Liver (tissue), 9 donors: Measurements from ENCODE around the gene STXBP1. TPM values are rescaled to one million over a fixed set of nuclear protein-coding genes. Genes with fewer than 3 reads are reported as not detected.

ENCODE experiments used
- DNase-seq: peaks from one replicate; pipeline ENCODE4 v3.0.0-alpha.2; 2017; ENCODE audit warnings: low spot score
- H3K27ac ChIP-seq, 2 donors: one replicate each; pipeline ENCODE4 v1.7.0; 2013; ENCODE audit warnings: inconsistent platforms in 2 of 2, low read length in 2 of 2, control low read depth in 1 of 2, low read depth in 1 of 2, mild to moderate bottlenecking in 1 of 2
- H3K27me3 ChIP-seq, 4 donors: one replicate each; pipeline versions ENCODE4 v1.6.1 to v1.7.0; 2013; ENCODE audit warnings: low read length in 3 of 4, inconsistent platforms in 1 of 4, mild to moderate bottlenecking in 1 of 4, moderate library complexity in 1 of 4; ENCODE audit not compliant: control insufficient read depth in 4 of 4, insufficient read depth in 4 of 4
- H3K36me3 ChIP-seq, 4 donors: one replicate each; pipeline versions ENCODE4 v1.6.1 to v1.7.0; 2013; ENCODE audit warnings: low read length in 3 of 4, mild to moderate bottlenecking in 3 of 4, low read depth in 1 of 4, moderate library complexity in 1 of 4; ENCODE audit not compliant: control insufficient read depth in 4 of 4, insufficient read depth in 3 of 4
- H3K4me1 ChIP-seq, 4 donors: one replicate each; pipeline versions ENCODE4 v1.6.1 to v1.7.0; 2013; ENCODE audit warnings: low read length in 3 of 4, mild to moderate bottlenecking in 3 of 4, moderate library complexity in 1 of 4; ENCODE audit not compliant: control insufficient read depth in 4 of 4, insufficient read depth in 4 of 4
- H3K4me3 ChIP-seq, 3 donors: one replicate each; pipeline versions ENCODE4 v1.6.1 to v1.7.0; 2013; ENCODE audit warnings: low read length in 3 of 3, control low read depth in 1 of 3, low read depth in 1 of 3, mild to moderate bottlenecking in 1 of 3
- H3K9ac ChIP-seq, 2 donors: one replicate each; pipeline ENCODE4 v1.7.0; 2013; ENCODE audit warnings: low read length in 2 of 2, mild to moderate bottlenecking in 2 of 2, moderate library complexity in 2 of 2, control low read depth in 1 of 2, low read depth in 1 of 2
- H3K9me3 ChIP-seq, 4 donors: one replicate each; pipeline versions ENCODE4 v1.6.1 to v1.7.0; 2013; ENCODE audit warnings: low read length in 3 of 4; ENCODE audit not compliant: control insufficient read depth in 4 of 4
- ATF3 ChIP-seq: IDR thresholded peaks from 2 replicates; pipeline ENCODE4 v1.6.1; 2016; ENCODE audit warnings: antibody characterized with exemption
- EGR1 ChIP-seq, 2 donors: IDR thresholded peaks; 2 replicates each; pipeline ENCODE4 v1.6.1; 2016 to 2018; ENCODE audit warnings: antibody characterized with exemption in 2 of 2, low read depth in 2 of 2
- FOXA1 ChIP-seq: IDR thresholded peaks from 2 replicates; pipeline ENCODE4 v1.6.1; 2016; ENCODE audit warnings: antibody characterized with exemption
- FOXA2 ChIP-seq: IDR thresholded peaks from 2 replicates; pipeline ENCODE4 v1.6.1; 2016; ENCODE audit warnings: antibody characterized with exemption
- GABPA ChIP-seq, 2 donors: IDR thresholded peaks in 1 of 2; conservative IDR thresholded peaks in 1 of 2; 2 replicates each; pipeline ENCODE4 v1.6.1; 2016; ENCODE audit warnings: antibody characterized with exemption in 2 of 2, mild to moderate bottlenecking in 1 of 2, moderate library complexity in 1 of 2
- HNF4A ChIP-seq, 2 donors: conservative IDR thresholded peaks; 2 replicates each; pipeline ENCODE4 v1.6.1; 2016; ENCODE audit warnings: antibody characterized with exemption in 2 of 2, mild to moderate bottlenecking in 2 of 2
- HNF4G ChIP-seq: IDR thresholded peaks from 2 replicates; pipeline ENCODE4 v1.6.1; 2016; ENCODE audit warnings: antibody characterized with exemption
- JUND ChIP-seq, 2 donors: IDR thresholded peaks; 2 replicates each; pipeline ENCODE4 v1.6.1; 2016; ENCODE audit warnings: antibody characterized with exemption in 2 of 2
- NR2F2 ChIP-seq: IDR thresholded peaks from 2 replicates; pipeline ENCODE4 v1.6.1; 2016; ENCODE audit warnings: antibody characterized with exemption
- RAD21 ChIP-seq, 2 donors: IDR thresholded peaks; 2 replicates each; pipeline ENCODE4 v1.6.1; 2016; ENCODE audit warnings: antibody characterized with exemption in 2 of 2, mild to moderate bottlenecking in 2 of 2
- REST ChIP-seq: IDR thresholded peaks from 2 replicates; pipeline ENCODE4 v1.6.1; 2016; ENCODE audit warnings: antibody characterized with exemption, mild to moderate bottlenecking
- RXRA ChIP-seq, 2 donors: IDR thresholded peaks; 2 replicates each; pipeline ENCODE4 v1.6.1; 2017 to 2018; ENCODE audit warnings: antibody characterized with exemption in 2 of 2, mild to moderate bottlenecking in 1 of 2
- SP1 ChIP-seq: IDR thresholded peaks from 2 replicates; pipeline ENCODE4 v1.6.1; 2018; ENCODE audit warnings: antibody characterized with exemption, mild to moderate bottlenecking
- TAF1 ChIP-seq: conservative IDR thresholded peaks from 2 replicates; pipeline ENCODE4 v1.6.1; 2016; ENCODE audit warnings: antibody characterized with exemption, mild to moderate bottlenecking
- YY1 ChIP-seq: IDR thresholded peaks from 2 replicates; pipeline ENCODE4 v1.6.1; 2016; ENCODE audit warnings: antibody characterized with exemption, mild to moderate bottlenecking
- ZBTB33 ChIP-seq: IDR thresholded peaks from 2 replicates; pipeline ENCODE4 v1.6.1; 2016; ENCODE audit warnings: antibody characterized with exemption
- WGBS: extraction: QIAGEN DNeasy Blood & Tissue Kit; methylation state at CpG from one replicate; pipeline ENCODE4 v1.1.7; 2013; 5-methylcytosine and 5-hydroxymethylcytosine counted together
- polyA plus RNA-seq, 2 donors: library from polyadenylated mRNA; stranded (reverse) in 1 of 2; unstranded in 1 of 2; fragments of 200-250 nt in 1 of 2; fragments of >200 nt in 1 of 2; fragmentation: Nextera tagmentation in 1 of 2; extraction: Ambion mirVana in 1 of 2; gene quantifications; one replicate each; pipeline versions ENCODE4 v1.2.1 to v1.2.3, GENCODE V29; 2013 to 2015
- total RNA-seq, 2 donors: library from RNA; depleted of rRNA; stranded (reverse); fragments of >200 nt; gene quantifications; one replicate each; pipeline ENCODE4 v1.2.3, GENCODE V29; 2014
- TF ChIP-seq, protein P1 (sequence below): fragments of 150-350 bp; IDR thresholded peaks from 2 replicates; pipeline ENCODE4 v1.5.1; 2017; ENCODE audit warnings: improper control_type of control experiment, low read depth, low read length; ENCODE audit not compliant: missing input control
- TF ChIP-seq, protein P2 (sequence below): IDR thresholded peaks from 2 replicates; pipeline ENCODE4 v1.6.1; 2016; ENCODE audit warnings: antibody characterized with exemption
- donor health status: healthy.
- donor health status: healthy.
- donor health status: healthy.
- donor health status: healthy.
- donor health status: healthy.

STXBP1 gene
- total and polyA plus RNA-seq, 4 donors = 1.7 to 4.6 (median 2.3) TPM

- H3K36me3 ChIP-seq = peaks cover 0 to 1% (median 0%) of the 10 kb centered on the region in 4 donors
- H3K9me3 ChIP-seq = no peaks in the 10 kb centered on the region
- no peak overlapping the region for H3K4me3 ChIP-seq
- TF ChIP-seq FOXA2 (no peak), FOXA1 (no peak), SP1 (no peak), TAF1 (no peak), ZBTB33 (no peak), HNF4A (conservative IDR thresholded peaks at IDR 0.05) (no peak), JUND (IDR thresholded peaks at IDR 0.05) (no peak), REST (no peak), NR2F2 (no peak), HNF4G (no peak), ATF3 (no peak), RXRA (IDR thresholded peaks at IDR 0.05) (no peak), EGR1 (IDR thresholded peaks at IDR 0.05; ENCODE audit: low read depth in 2 of 2) (no peak), RAD21 (IDR thresholded peaks at IDR 0.05) (no peak), GABPA (IDR thresholded peaks at IDR 0.05 in 1 of 2, conservative IDR thresholded peaks at IDR 0.05 in 1 of 2) (no peak), YY1 (no peak)
- TF ChIP-seq, protein P1, sequence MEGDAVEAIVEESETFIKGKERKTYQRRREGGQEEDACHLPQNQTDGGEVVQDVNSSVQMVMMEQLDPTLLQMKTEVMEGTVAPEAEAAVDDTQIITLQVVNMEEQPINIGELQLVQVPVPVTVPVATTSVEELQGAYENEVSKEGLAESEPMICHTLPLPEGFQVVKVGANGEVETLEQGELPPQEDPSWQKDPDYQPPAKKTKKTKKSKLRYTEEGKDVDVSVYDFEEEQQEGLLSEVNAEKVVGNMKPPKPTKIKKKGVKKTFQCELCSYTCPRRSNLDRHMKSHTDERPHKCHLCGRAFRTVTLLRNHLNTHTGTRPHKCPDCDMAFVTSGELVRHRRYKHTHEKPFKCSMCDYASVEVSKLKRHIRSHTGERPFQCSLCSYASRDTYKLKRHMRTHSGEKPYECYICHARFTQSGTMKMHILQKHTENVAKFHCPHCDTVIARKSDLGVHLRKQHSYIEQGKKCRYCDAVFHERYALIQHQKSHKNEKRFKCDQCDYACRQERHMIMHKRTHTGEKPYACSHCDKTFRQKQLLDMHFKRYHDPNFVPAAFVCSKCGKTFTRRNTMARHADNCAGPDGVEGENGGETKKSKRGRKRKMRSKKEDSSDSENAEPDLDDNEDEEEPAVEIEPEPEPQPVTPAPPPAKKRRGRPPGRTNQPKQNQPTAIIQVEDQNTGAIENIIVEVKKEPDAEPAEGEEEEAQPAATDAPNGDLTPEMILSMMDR = no peak
- TF ChIP-seq, protein P2, sequence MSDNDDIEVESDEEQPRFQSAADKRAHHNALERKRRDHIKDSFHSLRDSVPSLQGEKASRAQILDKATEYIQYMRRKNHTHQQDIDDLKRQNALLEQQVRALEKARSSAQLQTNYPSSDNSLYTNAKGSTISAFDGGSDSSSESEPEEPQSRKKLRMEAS = no peak
- H3K4me1 ChIP-seq = no peaks in the 10 kb centered on the region
- H3K9ac ChIP-seq = no peak overlapping the region
- DNase-seq = no peak
- H3K27ac ChIP-seq = no peak overlapping the region
- H3K27me3 ChIP-seq = no peaks in the 10 kb centered on the region
- 76% methylated on average over 13 of the region's 13 CpGs for WGBS
Observed at GRCh38 chr9:127598839-127599549, 13.1 kb upstream of the STXBP1 start.
